HepG2 (cell line): ENCODE results near the gene PACS1. TPM values are rescaled to one million over a fixed set of nuclear protein-coding genes. Genes with fewer than 3 reads are reported as not detected.

Experiments
- ATAC-seq: fragments of 200-7000 bp; cut with Tn5 transposase; 3 replicates; pipeline ENCODE4 v1.9.1; 2020; ENCODE audit warnings: mild to moderate bottlenecking, moderate library complexity
- BruUV-seq: library from RNA; stranded (reverse); fragments of 400-500 nt; replicated peaks from 2 replicates; lab custom pipeline; 2021; lab: Mats Ljungman, UMichigan
- CTCF ChIA-PET: fragments of 300-600 bp; formaldehyde crosslinking; extraction: SDS; loops from one replicate; lab custom pipeline; 2021; ENCODE audit warnings: low total read pairs, inconsistent platforms, low intra/inter-chr PET ratio; lab: Yijun Ruan, JAX
- POLR2A ChIA-PET: fragments of 350-600 bp; sonication (Branson Sonifier 250); formaldehyde crosslinking; loops from one replicate; lab custom pipeline; 2020; ENCODE audit warnings: antibody characterized with exemption, inconsistent platforms; lab: Yijun Ruan, JAX
- DNase-seq: peaks from one replicate; pipeline ENCODE4 v3.0.0-alpha.2; 2015; ENCODE audit warnings: low spot score
- FAIRE-seq: peaks from 3 replicates; lab custom pipeline; 2011; peaks lifted over from hg19 to GRCh38; lab: Jason Lieb, UNC
- H2AFZ ChIP-seq: one replicate; pipeline ENCODE4 v1.6.1; 2011; ENCODE audit warnings: low read length, inconsistent platforms
- H3K27ac ChIP-seq: fragments of 300-600 bp; 3 replicates; pipeline ENCODE4 v1.8.0; 2011; ENCODE audit warnings: mixed run types, mild to moderate bottlenecking, mixed read lengths, low read length, inconsistent platforms; ENCODE audit not compliant: insufficient read depth; ENCODE audit errors: extremely low read length
- H3K27me3 ChIP-seq, 2 experiments: fragments of 200-600 bp in 1 of 2; 2 replicates in 1 of 2; 3 replicates in 1 of 2; pipeline versions ENCODE4 v1.6.0 to v1.8.0; 2011; ENCODE audit warnings: low read length in 2 of 2, mild to moderate bottlenecking in 2 of 2, moderate library complexity in 2 of 2, inconsistent platforms in 1 of 2; ENCODE audit not compliant: insufficient read depth in 2 of 2, control insufficient read depth in 1 of 2
- H3K36me3 ChIP-seq, 2 experiments: fragments of 200-600 bp in 1 of 2; replicated peaks in 1 of 2; 2 replicates in 1 of 2; 3 replicates in 1 of 2; pipeline versions ENCODE4 v1.5.1 to v1.8.0; 2011; ENCODE audit warnings: low read length in 2 of 2, inconsistent platforms in 1 of 2; ENCODE audit not compliant: insufficient read depth in 2 of 2, control insufficient read depth in 1 of 2
- H3K4me1 ChIP-seq: 2 replicates; pipeline ENCODE4 v1.5.1; 2012; ENCODE audit warnings: low read length, inconsistent platforms; ENCODE audit not compliant: insufficient read depth
- H3K4me2 ChIP-seq: 2 replicates; pipeline ENCODE4 v1.6.0; 2011; ENCODE audit warnings: low read depth, low read length, inconsistent platforms
- H3K4me3 ChIP-seq, 3 experiments: fragments of 200-600 bp in 1 of 3; sonication (generic), shearing (Covaris generic) in 1 of 3; replicated peaks in 1 of 3; 2 replicates each; pipeline ENCODE4 v1.5.1; 2011 to 2016; ENCODE audit warnings: low read length in 3 of 3, inconsistent platforms in 2 of 3, low read depth in 2 of 3, mild to moderate bottlenecking in 2 of 3, control low read depth in 1 of 3, mixed read lengths in 1 of 3; ENCODE audit not compliant: insufficient read depth in 1 of 3
- H3K79me2 ChIP-seq: one replicate; pipeline ENCODE4 v1.6.1; 2011; ENCODE audit warnings: low read length, inconsistent platforms; ENCODE audit not compliant: insufficient read depth
- H3K9ac ChIP-seq: 2 replicates; pipeline ENCODE4 v1.6.0; 2011; ENCODE audit warnings: mild to moderate bottlenecking, low read depth, low read length, inconsistent platforms; ENCODE audit not compliant: insufficient read depth
- H3K9me3 ChIP-seq: 2 replicates; pipeline ENCODE4 v1.5.1; 2012; ENCODE audit warnings: mild to moderate bottlenecking, low read length
- H4K20me1 ChIP-seq: 2 replicates; pipeline ENCODE4 v1.6.0; 2011; ENCODE audit warnings: inconsistent platforms, mild to moderate bottlenecking, low read length, moderate library complexity; ENCODE audit not compliant: insufficient read depth
- AGO2 ChIP-seq: fragments of 200-400 bp; formaldehyde crosslinking; optimal IDR thresholded peaks from 2 replicates; pipeline ENCODE3; 2017; ENCODE audit warnings: mild to moderate bottlenecking, low read depth, low read length, moderate library complexity
- ESRRA ChIP-seq: sonication (generic); formaldehyde crosslinking; IDR thresholded peaks from 2 replicates; pipeline ENCODE4 v1.5.1; 2020; ENCODE audit warnings: mild to moderate bottlenecking, low read depth, missing genetic modification reagents
- FOXO4 ChIP-seq: sonication (generic); formaldehyde crosslinking; conservative IDR thresholded peaks from 2 replicates; pipeline ENCODE4 v1.8.1; 2023; ENCODE audit warnings: missing genetic modification reagents
- KDM5B ChIP-seq: sonication (generic); formaldehyde crosslinking; IDR thresholded peaks from 2 replicates; pipeline ENCODE4 v1.4.0; 2020; ENCODE audit warnings: missing genetic modification reagents, mild to moderate bottlenecking, borderline replicate concordance
- MEF2D ChIP-seq: sonication (generic); formaldehyde crosslinking; IDR thresholded peaks from 2 replicates; pipeline ENCODE4 v1.5.1; 2020; ENCODE audit warnings: mild to moderate bottlenecking, missing genetic modification reagents
- PHF21A ChIP-seq: sonication (generic); formaldehyde crosslinking; IDR thresholded peaks from 2 replicates; pipeline ENCODE4 v1.5.0; 2020; ENCODE audit warnings: mild to moderate bottlenecking, missing genetic modification reagents
- POLR2AphosphoS5 ChIP-seq: IDR thresholded peaks from 2 replicates; pipeline ENCODE4 v1.6.1; 2012; ENCODE audit warnings: low read depth, low read length
- RAD51 ChIP-seq: fragments of 450-650 bp; IDR thresholded peaks from 2 replicates; pipeline ENCODE4 v1.6.1; 2016; ENCODE audit warnings: borderline replicate concordance
- REL ChIP-seq: sonication (generic); formaldehyde crosslinking; conservative IDR thresholded peaks from 2 replicates; pipeline ENCODE4 v1.8.0; 2022; ENCODE audit warnings: mild to moderate bottlenecking, missing genetic modification reagents, moderate library complexity
- SP4 ChIP-seq: sonication (generic); formaldehyde crosslinking; IDR thresholded peaks from 2 replicates; pipeline ENCODE4 v1.8.1; 2023; ENCODE audit warnings: mild to moderate bottlenecking, missing genetic modification reagents
- TBX2 ChIP-seq: sonication (generic); formaldehyde crosslinking; IDR thresholded peaks from 2 replicates; pipeline ENCODE4 v1.5.0; 2020; ENCODE audit warnings: missing genetic modification reagents, mild to moderate bottlenecking, borderline replicate concordance
- TP53 ChIP-seq: sonication (generic); formaldehyde crosslinking; conservative IDR thresholded peaks from 2 replicates; pipeline ENCODE4 v1.4.0; 2020; ENCODE audit warnings: missing genetic modification reagents
- UBTF ChIP-seq: sonication (generic); formaldehyde crosslinking; IDR thresholded peaks from 2 replicates; pipeline ENCODE4 v1.4.0; 2020; ENCODE audit warnings: mild to moderate bottlenecking, missing genetic modification reagents
- ZBTB46 ChIP-seq: sonication (generic); formaldehyde crosslinking; IDR thresholded peaks from 2 replicates; pipeline ENCODE4 v1.4.0; 2020; ENCODE audit warnings: mild to moderate bottlenecking, missing genetic modification reagents, borderline replicate concordance
- ZMYM4 ChIP-seq: sonication (generic); formaldehyde crosslinking; IDR thresholded peaks from 2 replicates; pipeline ENCODE4 v1.8.1; 2023; ENCODE audit warnings: mild to moderate bottlenecking, missing genetic modification reagents
- ZNF121 ChIP-seq: sonication (generic); formaldehyde crosslinking; IDR thresholded peaks from 2 replicates; pipeline ENCODE4 v1.5.0; 2020; ENCODE audit warnings: mild to moderate bottlenecking, missing genetic modification reagents
- ZNF263 ChIP-seq: sonication (generic); formaldehyde crosslinking; IDR thresholded peaks from 2 replicates; pipeline ENCODE4 v1.4.0; 2020; ENCODE audit warnings: missing genetic modification reagents
- ZNF776 ChIP-seq: sonication (generic); formaldehyde crosslinking; IDR thresholded peaks from 2 replicates; pipeline ENCODE4 v1.4.0; 2020; ENCODE audit warnings: mild to moderate bottlenecking, missing genetic modification reagents
- WGBS: methylation state at CpG from one replicate; pipeline ENCODE4 v1.1.6; 2017; ENCODE audit warnings: low lambda C conversion rate; 5-methylcytosine and 5-hydroxymethylcytosine counted together
- in situ Hi-C: cut with HindIII; loops from 2 replicates; pipeline ENCODE4 v1.10.0; 2017; ENCODE audit warnings: low pct_unique_long_range_greater_than_20kb; ENCODE audit not compliant: extremely low pct_ligation_motif_present
- intact Hi-C: fragments of 100-400 bp; cut with micrococcal nuclease; formaldehyde crosslinking; loops from one replicate; pipeline ENCODE4 v1.10.0; 2022; ENCODE audit not compliant: unreplicated experiment
- polyA plus RNA-seq, 8 experiments: library from polyadenylated mRNA; depleted of rRNA in 3 of 8; stranded (reverse) in 7 of 8; unstranded in 1 of 8; fragments of >200 nt; fragmentation: Illumina TruSeq in 4 of 8; extraction: Trizol in 4 of 8; gene quantifications; 2 replicates each; pipeline versions ENCODE4 v1.2.1 to v1.2.3, GENCODE V29; 2011 to 2016; ENCODE audit warnings: low read depth in 4 of 8, missing spikeins in 1 of 8, mixed read lengths in 1 of 8; ENCODE audit not compliant: insufficient read depth in 1 of 8
- total RNA-seq, 5 experiments: library from RNA; depleted of rRNA; stranded (reverse); fragments of >200 nt; fragmentation: Illumina TruSeq; extraction: Trizol; gene quantifications; 2 replicates each; pipeline ENCODE4 v1.2.3, GENCODE V29; 2016; ENCODE audit warnings: low read depth in 1 of 5

The PACS1 gene
- total and polyA plus RNA-seq, 2 of the 13 experiments (the other 11 are each of a cell fraction or from before 2014, with no cell fraction given), result 7.6 to 8.6 TPM

GRCh38 chr11:66068923-66069714 lies 953 bp upstream of the PACS1 start:
- Histone ChIP-seq H2AFZ (no peak overlapping the region), H3K27me3 (no peaks in the 10 kb centered on the region), H3K4me2 (peak overlapping the region; percentile 89), H3K4me1 (peaks cover 59% of the 10 kb centered on the region), H3K36me3 (peaks cover 11 to 41% of the 10 kb centered on the region in 2 experiments), H4K20me1 (no peaks in the 10 kb centered on the region), H3K9ac (peak overlapping the region; percentile 75; the same call in 1 of the 2 replicates), H3K4me3 (peak overlapping the region; percentile 82 to 88 (median 86); a peak in 3 of 6 replicates), H3K79me2 (peaks cover 23% of the 10 kb centered on the region), H3K27ac (peak overlapping the region; percentile 59), H3K9me3 (no peaks in the 10 kb centered on the region)
- in situ Hi-C loops, result loop anchor here (5.0 kb wide), 1 partner anchor 63 kb away; no protein-coding TSS in a partner anchor
- ChIA-PET POLR2A (interaction anchor here (0.7 to 5.1 kb wide), 4 partner anchors 12 to 220 kb away, joined by 3 to 40 read pairs (median 4); partner anchors contain the start of genes SF3B2 and YIF1A), CTCF (interaction anchor here (2.7 kb wide), 1 partner anchor 66 kb away, joined by 14 read pairs; no protein-coding TSS in a partner anchor)
- DNase-seq (peak; percentile 12), ATAC-seq (peak; percentile 31), FAIRE-seq (no peak)
- intact Hi-C loops, result loop anchor here (1.0 kb wide), 1 partner anchor 65 kb away; no protein-coding TSS in a partner anchor
- no TSS peak for BruUV-seq
- WGBS, result 81% methylated on average over 13 of the region's 14 CpGs
- TF ChIP-seq POLR2AphosphoS5 (0 out of 2 replicates have a peak, but pooled peaks have one; percentile 2), ZNF263 (CRISPR knock-in tag) (no peak), TBX2 (CRISPR knock-in tag) (0 out of 2 replicates have a peak, but pooled peaks have one; percentile 5), REL (no peak), AGO2 (no peak), PHF21A (CRISPR knock-in tag) (0 out of 2 replicates have a peak, but pooled peaks have one; percentile 11), KDM5B (CRISPR knock-in tag) (peak; percentile 15; the same call in 1 of the 2 replicates), TP53 (no peak), ZNF121 (0 out of 2 replicates have a peak, but pooled peaks have one; percentile 22), UBTF (CRISPR knock-in tag) (0 out of 2 replicates have a peak, but pooled peaks have one; percentile 21), MEF2D (CRISPR knock-in tag) (0 out of 2 replicates have a peak, but pooled peaks have one; percentile 28), FOXO4 (0 out of 2 replicates have a peak, but pooled peaks have one; percentile 19), ESRRA (CRISPR knock-in tag) (0 out of 2 replicates have a peak, but pooled peaks have one; percentile 24), ZBTB46 (CRISPR knock-in tag) (no peak), SP4 (CRISPR knock-in tag) (0 out of 2 replicates have a peak, but pooled peaks have one; percentile 39), ZMYM4 (CRISPR knock-in tag) (no peak), ZNF776 (CRISPR knock-in tag) (0 out of 2 replicates have a peak, but pooled peaks have one; percentile 14), RAD51 (no peak)
